ENCODE data around the gene SETD5. TPM values are rescaled to one million over a fixed set of nuclear protein-coding genes. Genes with fewer than 3 reads are reported as not detected.
A peak's percentile ranks its signal among the peaks of the same experiment; 100 is the strongest.

The SETD5 gene
- polyA plus RNA-seq (2014; cell fraction: cytosol; rRNA removed) = 96.9 and 104 TPM in 2 replicates
- polyA plus RNA-seq (2014; cell fraction: nucleus; rRNA removed) = 176 and 232 TPM in 2 replicates

- DNase-seq (ENCODE audit: low spot score) = peak; percentile 98
These were observed at the start of gene SETD5 for GRCh38 chr3:9397332-9397905. TSS of gene SETD5 (plus strand) at chr3:9397615. CDS start at chr3:9428939, 31,324 bp downstream.

- DNase-seq (ENCODE audit: low spot score) = no peak
These were observed 49.5 kb upstream of the SETD5 start for GRCh38 chr3:9347887-9348286.

- DNase-seq (ENCODE audit: low spot score) = no peak
These were observed 47.9 kb upstream of the SETD5 start for GRCh38 chr3:9349321-9350117.

GRCh38 chr3:9351709-9352126 lies 45.7 kb upstream of the SETD5 start:
- no peak for DNase-seq (ENCODE audit: low spot score)

GRCh38 chr3:9352917-9353752 lies 44.3 kb upstream of the SETD5 start:
- peak; percentile 63 for DNase-seq (ENCODE audit: low spot score)

DNA sequence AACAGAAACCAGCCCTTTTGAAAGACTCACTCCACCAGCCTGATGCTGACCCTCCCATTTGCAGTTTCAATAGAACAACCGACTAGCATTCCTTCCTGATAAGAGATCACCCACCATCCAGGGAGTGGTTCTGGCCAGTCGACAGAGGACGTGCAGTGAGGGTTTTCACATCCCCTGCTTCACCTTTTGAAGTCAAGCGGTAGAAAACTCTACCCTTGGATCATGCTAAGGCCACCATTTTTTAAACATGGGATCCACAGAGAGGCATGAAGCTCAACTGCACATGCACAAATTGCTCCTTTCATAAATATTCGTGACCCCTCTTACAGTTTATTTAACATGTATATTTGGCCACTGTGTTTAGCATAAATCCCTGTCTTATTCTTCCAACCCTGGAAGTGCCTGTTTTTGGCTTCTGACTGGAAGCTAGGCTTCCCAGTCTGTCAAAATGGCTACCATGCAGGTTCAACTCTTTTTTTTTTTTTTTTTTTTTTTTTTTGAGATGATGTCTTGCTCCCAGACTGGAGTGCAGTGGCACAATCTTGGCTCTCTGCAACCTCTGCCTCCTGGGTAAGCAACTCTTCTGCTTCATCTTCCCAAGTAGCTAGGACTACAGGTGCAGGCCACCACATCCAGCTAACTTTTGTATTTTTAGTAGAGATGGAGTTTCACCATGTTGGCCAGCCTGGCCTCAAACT lies 35.6 kb upstream of the SETD5 start:
- no peak for DNase-seq (ENCODE audit: low spot score)

DNA sequence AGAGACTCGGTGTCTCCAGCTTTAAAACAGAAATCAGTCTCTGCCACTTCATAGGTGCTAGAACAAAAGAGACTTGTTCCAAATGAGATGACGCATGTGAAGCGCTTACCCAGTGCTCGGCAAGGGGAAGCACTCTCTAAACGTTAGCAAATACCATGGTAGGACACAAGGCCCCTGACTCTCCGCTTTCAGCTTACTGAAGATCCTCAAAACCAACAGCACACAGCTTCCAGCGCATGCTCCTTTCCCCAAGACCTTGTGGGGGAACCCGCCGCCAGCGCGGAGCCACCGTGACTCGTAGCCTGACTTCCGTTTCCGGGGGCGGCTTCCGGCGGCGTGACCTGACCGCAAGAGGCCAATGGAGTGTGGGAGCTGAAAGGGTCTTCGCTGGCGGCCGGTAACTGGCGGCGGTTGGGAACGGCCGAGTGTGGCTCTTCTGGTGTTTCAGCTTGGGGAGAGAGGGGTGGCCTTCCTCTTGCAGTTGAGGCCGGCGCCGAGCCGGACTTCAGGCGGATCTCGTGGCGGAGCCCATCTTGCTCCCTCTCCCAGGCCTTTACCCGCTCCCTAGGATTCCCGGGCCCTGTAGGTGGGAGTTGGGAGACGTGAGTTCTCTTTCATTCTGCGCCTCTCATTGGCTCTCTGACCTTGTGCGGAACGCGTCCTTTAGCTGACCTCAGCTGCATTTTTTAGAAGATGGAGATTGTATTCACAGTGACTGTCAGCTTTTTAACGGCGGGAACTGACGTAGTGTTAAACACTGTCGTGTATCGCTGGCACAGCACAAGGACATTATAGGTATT lies 34.5 kb upstream of the SETD5 start, which contains the start of gene THUMPD3:
Gene THUMPD3 (plus strand): TSS at position 324 of the 800 bp plus-strand sequence. CDS start 2,015 bp downstream, outside the sequence.
- DNase-seq (ENCODE audit: low spot score) = peak; percentile 98

DNA sequence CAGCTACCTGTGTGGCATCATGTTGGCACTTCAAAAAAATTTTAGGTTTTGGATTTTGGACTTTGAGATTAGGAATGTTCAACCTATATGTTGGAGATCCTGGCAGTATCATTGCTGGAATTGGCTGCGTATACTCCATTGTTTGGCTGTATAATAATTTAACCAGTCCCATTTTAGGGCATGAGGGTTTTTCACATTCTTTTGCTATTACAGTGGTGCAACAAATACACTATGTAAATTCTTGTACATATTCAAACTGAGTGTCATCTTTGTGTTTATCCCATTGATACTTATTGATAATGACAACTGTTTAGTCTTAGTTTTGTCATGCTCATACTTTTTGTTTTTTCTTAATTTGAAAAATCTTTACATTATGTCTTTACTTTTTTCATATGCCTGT lies 27.9 kb upstream of the SETD5 start:
- DNase-seq (ENCODE audit: low spot score) = no peak

- no peak for DNase-seq (ENCODE audit: low spot score)
These were observed 23.9 kb upstream of the SETD5 start for GRCh38 chr3:9373465-9373864.

DNA sequence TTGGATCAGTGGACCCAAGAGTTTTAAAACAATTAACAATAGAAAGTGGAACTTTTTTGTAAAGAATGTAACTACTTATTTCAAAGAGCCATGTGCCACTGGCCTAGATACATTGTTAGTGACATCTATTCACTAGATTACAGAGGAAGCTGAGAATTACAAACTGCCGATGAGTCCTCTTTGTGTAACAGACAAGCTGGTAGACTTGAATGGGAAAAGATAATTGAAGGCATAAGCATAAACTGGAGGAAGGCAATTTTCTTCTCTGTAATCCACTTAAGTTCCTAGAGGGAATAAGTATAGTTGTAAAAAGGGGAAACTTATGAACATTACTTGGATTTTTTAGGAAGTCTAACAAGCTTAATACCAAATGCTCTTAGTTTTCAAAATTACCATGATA lies 19.4 kb upstream of the SETD5 start:
- DNase-seq (ENCODE audit: low spot score) = no peak

DNA sequence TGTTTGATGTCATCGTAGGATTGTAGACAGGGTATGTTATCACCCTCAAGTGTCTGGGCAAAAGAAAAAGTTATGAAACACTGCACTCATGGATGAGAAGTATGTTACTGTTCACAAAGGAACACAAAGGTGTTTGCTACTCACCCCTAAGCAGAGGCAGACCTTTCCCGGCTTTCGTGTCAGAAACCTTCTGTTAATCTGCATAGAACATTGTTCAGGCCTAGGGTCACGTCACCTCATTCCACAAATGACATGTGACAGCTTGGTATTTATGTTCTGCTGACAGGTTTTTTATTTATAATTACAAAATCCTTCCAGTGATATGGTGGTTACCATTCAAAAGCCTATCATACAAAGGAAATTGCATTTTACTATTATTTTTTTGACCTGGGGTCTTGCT lies 18.1 kb upstream of the SETD5 start:
- DNase-seq (ENCODE audit: low spot score) = no peak

DNA sequence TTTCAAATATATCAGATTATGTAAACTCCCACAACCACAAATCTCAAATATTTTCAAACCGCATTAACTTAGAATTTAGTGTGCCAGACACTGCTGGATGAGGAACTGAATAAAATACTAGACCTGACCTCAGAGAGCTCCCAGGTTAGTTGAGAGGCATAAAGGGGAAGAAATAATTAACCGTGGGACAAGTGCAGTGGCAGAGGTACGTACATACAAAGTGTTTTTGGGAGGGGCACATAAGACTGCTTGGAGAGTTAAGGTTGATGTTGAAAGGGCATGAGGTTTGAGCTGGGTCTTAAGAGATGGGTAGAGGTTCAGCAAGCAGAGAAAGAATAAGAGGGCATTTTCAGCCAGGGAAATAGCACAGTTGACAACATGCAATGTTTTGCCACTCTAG lies 17.4 kb upstream of the SETD5 start:
- no peak for DNase-seq (ENCODE audit: low spot score)

DNA sequence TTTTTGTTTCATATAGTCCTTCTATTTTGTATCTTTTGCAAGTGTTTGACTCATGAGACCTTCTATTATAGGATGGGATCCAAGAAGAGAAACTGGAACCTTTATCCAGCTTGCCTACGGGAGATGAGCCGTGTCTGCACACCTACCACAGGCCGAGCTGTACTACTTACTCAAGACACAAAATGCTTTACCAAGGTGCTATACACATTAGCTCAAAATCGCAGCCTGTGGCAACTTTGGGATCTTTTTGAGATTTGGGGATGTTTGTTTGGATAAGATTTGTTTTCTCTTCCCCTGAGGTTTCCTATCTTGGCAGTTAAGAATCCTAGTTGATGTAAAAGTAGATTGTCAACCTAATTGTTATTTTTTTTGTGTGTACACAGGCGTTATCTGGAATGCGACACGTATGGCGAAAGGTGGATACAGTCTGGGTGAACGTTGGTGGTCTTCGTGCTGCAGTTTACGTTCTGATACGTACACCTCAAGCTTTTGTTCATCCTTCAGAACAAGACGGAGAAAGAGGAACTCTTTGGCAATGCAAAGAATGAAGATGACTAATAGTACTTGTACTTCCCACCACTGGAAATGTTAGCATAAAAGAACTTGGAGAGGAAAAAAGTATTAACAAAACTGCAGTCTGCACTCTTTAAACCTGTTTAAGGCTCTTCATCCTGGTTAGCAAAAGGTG lies 13.1 kb upstream of the SETD5 start:
- no peak for DNase-seq (ENCODE audit: low spot score)

DNA sequence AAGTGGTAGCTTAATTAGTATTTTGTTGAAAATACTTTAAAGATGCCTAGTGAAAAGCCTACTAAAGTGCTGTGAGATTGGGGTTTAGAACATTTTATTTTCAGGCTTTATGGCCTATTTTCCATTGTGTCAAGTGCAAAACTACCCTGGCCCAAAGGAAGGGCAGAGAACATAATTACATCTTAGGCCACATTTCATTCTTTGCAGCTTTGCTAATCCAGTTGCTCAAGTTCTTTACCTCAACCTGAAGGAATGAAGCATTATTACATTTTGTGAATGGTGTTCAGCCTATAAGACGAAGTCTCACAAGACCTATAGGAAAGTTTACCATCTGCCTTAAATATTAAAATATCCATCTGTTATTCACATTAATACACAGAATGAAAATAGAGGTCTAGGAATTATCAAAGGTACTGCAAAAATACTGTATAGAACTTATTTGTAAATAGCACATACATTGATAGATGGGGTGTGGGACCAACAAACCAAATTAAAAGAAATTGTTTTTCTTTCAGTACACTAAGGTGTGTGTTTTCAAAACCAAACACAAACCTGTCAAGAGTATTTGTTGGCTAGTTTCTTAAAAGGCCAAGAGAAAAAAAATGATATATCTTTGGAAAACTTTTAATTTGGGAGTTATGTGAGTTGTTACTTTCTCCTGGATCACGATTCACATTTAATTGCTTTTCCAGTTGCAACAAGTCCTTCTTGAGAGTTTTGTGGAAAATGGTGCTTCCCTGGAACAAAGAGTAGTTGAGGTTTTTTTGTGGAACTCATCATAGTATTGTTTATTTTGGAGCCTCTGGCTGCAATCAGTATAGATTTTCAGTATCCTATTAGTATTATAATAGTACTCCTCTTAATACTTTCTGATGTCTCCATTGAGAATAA lies 12.0 kb upstream of the SETD5 start:
- DNase-seq (ENCODE audit: low spot score) = no peak

GRCh38 chr3:9386078-9386459 lies 11.3 kb upstream of the SETD5 start:
- no peak for DNase-seq (ENCODE audit: low spot score)

GRCh38 chr3:9386501-9387321 lies 10.7 kb upstream of the SETD5 start:
- no peak for DNase-seq (ENCODE audit: low spot score)

DNA sequence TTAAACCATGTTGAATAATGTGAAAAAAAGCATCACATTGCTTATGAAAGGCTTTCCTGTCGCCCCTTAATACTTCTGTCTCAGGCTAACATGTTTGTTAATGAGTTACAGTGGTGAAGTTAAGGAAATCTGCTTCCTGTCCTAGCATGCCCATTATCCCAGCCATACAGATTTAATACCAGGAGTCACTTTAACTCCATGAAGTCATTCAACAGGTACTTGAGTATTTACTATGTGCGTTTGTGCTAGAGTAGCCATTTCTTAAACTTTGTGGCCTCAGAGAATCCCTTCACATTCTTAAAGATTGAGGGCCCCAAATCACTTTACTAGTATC lies 10.1 kb upstream of the SETD5 start:
- DNase-seq (ENCODE audit: low spot score) = no peak

DNA sequence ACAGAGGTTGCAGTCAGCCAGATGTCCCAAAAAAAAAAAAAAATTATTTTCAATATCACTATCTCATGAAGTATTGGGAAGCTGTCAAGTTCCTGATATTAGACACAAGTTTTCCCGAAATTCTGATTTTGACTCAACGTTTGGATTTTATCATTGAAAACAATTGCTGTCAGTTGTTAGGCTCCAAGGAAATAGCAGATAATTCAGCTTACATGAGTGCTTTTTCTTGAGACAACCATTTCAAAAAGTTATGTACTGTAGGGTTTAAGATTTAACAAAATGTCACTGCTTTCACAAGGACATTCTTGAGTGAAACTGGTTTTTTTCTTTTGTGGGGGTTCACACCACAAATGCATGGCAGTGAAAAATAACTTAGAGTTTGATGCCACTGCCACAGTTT lies 9.3 kb upstream of the SETD5 start:
- DNase-seq (ENCODE audit: low spot score) = no peak

Data from SK-N-DZ (cell line).